Ishikawa (cell line): ENCODE measurements around the gene TPP1.

ENCODE experiments used
- CEBPB ChIP-seq: IDR thresholded peaks from 2 replicates; pipeline ENCODE4 v1.6.1; 2012
- CREB1 ChIP-seq: IDR thresholded peaks from 2 replicates; pipeline ENCODE4 v1.6.1; 2012; ENCODE audit warnings: low read depth
- EGR1 ChIP-seq: IDR thresholded peaks from 2 replicates; pipeline ENCODE4 v1.6.1; 2012
- EP300 ChIP-seq: IDR thresholded peaks from 2 replicates; pipeline ENCODE4 v1.6.1; 2012; ENCODE audit warnings: borderline replicate concordance
- FOXM1 ChIP-seq: IDR thresholded peaks from 2 replicates; pipeline ENCODE4 v1.6.1; 2012; ENCODE audit warnings: low read depth, borderline replicate concordance
- NFIC ChIP-seq: IDR thresholded peaks from 2 replicates; pipeline ENCODE4 v1.6.1; 2012
- RAD21 ChIP-seq: IDR thresholded peaks from 2 replicates; pipeline ENCODE4 v1.6.1; 2012; ENCODE audit warnings: low read depth
- TAF1 ChIP-seq: IDR thresholded peaks from 2 replicates; pipeline ENCODE4 v1.6.1; 2012; ENCODE audit warnings: low read depth, mild to moderate bottlenecking
- TCF12 ChIP-seq: IDR thresholded peaks from 2 replicates; pipeline ENCODE4 v1.6.1; 2012; ENCODE audit warnings: low read depth
- TEAD4 ChIP-seq: IDR thresholded peaks from 2 replicates; pipeline ENCODE4 v1.6.1; 2012
- YY1 ChIP-seq: IDR thresholded peaks from 2 replicates; pipeline ENCODE4 v1.6.1; 2012; ENCODE audit warnings: low read depth
- ZBTB7A ChIP-seq: IDR thresholded peaks from 2 replicates; pipeline ENCODE4 v1.6.1; 2012; ENCODE audit warnings: low read depth
- TF ChIP-seq, protein P1 (sequence below): IDR thresholded peaks from 2 replicates; pipeline ENCODE4 v1.6.1; 2012
- TF ChIP-seq, protein P2 (sequence below): IDR thresholded peaks from 2 replicates; pipeline ENCODE4 v1.6.1; 2012
- TF ChIP-seq, protein P3 (sequence below): IDR thresholded peaks from 2 replicates; pipeline ENCODE4 v1.6.1; 2012; ENCODE audit warnings: low read depth, mild to moderate bottlenecking

TPP1 gene

DNA sequence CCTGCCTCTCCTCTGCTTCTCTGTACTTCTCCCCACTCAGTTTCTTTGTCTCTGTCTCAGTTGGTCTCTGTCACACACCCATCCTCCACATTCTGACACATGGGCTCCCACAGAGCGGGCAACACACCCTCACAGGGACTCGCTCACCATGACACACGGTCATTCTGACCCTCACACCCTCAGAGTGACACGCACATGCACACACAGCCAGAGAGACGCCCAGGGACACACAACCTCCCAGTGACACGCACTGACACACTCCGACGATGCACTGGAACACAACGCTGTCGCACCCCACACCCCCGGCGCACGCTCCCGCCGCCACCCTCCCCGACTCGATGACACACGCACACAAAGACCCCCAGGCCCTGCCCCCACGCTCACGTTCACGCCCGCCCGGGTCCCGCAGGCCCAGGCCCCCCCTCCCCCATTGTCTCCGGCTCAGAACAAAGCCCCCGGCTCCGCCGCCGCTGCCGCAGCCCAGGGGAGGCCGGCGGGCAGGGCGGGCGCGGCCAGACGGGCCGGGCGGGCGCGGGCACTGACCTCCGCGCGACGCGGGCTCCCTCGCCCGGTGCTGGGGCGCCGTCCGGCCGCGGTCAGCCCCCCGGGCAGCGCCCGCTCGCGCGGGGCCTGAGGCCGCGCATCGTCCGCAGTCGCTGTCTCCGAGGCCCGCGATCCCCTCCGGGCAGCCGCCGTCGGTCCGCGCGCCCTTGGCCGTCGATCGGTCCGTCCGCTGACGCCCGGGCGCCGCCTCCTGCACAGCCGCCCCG lies 36.0 kb upstream of the TPP1 start:
- TF ChIP-seq CEBPB (no peak), TEAD4 (no peak), FOXM1 (no peak), RAD21 (no peak), CREB1 (no peak), EP300 (no peak), YY1 (no peak), ZBTB7A (no peak), EGR1 (no peak), TAF1 (no peak), NFIC (no peak), TCF12 (no peak)
- TF ChIP-seq, protein P1, sequence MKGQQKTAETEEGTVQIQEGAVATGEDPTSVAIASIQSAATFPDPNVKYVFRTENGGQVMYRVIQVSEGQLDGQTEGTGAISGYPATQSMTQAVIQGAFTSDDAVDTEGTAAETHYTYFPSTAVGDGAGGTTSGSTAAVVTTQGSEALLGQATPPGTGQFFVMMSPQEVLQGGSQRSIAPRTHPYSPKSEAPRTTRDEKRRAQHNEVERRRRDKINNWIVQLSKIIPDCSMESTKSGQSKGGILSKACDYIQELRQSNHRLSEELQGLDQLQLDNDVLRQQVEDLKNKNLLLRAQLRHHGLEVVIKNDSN: no peak
- TF ChIP-seq, protein P2, sequence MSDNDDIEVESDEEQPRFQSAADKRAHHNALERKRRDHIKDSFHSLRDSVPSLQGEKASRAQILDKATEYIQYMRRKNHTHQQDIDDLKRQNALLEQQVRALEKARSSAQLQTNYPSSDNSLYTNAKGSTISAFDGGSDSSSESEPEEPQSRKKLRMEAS: no peak
- TF ChIP-seq, protein P3, sequence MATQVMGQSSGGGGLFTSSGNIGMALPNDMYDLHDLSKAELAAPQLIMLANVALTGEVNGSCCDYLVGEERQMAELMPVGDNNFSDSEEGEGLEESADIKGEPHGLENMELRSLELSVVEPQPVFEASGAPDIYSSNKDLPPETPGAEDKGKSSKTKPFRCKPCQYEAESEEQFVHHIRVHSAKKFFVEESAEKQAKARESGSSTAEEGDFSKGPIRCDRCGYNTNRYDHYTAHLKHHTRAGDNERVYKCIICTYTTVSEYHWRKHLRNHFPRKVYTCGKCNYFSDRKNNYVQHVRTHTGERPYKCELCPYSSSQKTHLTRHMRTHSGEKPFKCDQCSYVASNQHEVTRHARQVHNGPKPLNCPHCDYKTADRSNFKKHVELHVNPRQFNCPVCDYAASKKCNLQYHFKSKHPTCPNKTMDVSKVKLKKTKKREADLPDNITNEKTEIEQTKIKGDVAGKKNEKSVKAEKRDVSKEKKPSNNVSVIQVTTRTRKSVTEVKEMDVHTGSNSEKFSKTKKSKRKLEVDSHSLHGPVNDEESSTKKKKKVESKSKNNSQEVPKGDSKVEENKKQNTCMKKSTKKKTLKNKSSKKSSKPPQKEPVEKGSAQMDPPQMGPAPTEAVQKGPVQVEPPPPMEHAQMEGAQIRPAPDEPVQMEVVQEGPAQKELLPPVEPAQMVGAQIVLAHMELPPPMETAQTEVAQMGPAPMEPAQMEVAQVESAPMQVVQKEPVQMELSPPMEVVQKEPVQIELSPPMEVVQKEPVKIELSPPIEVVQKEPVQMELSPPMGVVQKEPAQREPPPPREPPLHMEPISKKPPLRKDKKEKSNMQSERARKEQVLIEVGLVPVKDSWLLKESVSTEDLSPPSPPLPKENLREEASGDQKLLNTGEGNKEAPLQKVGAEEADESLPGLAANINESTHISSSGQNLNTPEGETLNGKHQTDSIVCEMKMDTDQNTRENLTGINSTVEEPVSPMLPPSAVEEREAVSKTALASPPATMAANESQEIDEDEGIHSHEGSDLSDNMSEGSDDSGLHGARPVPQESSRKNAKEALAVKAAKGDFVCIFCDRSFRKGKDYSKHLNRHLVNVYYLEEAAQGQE: no peak

DNA sequence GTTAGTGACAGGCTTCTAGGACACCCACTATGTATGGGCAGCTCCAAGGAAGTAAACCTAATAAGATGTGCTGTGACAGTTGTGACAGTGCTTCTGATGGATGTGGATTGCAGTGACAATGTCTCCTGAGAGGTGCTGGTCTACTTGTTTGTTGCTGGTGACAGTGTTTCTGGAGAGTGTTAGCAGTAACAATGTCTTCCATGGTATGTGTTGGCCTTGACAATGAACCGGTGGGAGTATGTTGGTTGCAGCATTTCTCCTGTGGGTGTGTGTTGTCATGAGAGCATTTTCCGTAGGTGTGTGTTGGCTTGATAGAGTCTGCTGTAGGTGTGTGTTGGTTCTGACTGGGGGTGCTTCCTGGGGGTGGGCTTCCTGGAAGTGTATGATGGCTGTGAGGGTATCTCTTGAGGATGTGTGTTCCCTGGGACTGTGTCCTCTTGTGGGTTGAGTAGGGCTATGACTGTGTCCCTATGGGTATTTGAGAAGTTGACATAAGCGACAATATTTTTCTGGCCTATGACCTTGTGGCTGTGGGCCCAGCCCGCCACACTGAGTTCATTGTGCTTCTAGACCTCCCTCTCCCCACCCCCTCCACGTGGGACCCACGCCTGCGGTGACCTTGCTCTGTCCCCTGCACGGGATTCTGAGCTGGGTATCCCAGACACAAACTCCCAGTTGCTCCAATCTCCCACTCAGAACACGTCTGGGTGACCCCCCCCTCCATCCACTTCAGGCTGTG lies 35.2 kb upstream of the TPP1 start:
- no peak for TF ChIP-seq RAD21
- TF ChIP-seq EP300: no peak
- TF ChIP-seq TCF12: no peak

DNA sequence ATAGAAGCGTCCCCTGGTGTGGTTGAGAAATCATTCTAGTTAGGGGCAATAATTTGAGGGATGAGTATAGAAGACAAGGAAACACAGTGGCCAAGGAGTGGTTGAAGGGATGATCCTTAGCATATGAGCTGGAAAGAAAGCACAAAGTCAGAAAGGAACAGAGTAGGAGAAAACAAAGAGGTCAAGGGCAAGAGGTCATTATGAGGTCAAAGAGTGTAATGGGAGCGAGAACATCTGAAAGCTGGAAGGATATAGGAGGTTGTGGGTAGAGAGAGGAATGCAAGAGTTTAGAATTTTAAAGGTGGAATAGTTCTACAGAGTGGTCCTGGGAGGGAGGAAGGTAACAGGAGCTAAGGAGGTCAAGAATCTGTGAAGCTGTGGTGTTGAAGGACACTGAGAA lies 34.4 kb upstream of the TPP1 start:
- TF ChIP-seq, protein P3: no peak
- TF ChIP-seq TCF12 (no peak), NFIC (no peak), CREB1 (no peak), TEAD4 (no peak), EGR1 (no peak), EP300 (no peak), TAF1 (no peak), CEBPB (no peak), ZBTB7A (no peak)
- TF ChIP-seq, protein P2: no peak

DNA sequence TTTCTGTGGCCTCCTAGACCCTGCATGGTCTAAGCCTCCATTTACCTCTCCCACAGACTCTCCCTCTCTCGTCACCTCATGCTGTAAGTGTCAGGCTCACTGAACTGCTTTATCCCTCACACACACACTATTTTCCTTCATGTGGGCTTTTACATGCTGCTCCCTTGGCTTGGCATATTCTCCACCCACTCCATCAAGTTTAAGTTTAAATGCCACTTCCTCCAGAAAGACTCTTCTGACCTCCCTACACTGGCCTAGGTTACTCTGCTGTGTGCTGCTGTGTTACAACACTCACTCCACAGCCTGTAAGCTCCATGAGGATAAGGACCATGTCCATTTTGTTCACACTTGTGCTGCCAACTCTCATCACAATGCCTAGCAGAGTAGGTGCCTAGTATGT lies 33.9 kb upstream of the TPP1 start:
- TF ChIP-seq NFIC (no peak), TEAD4 (no peak), CEBPB (no peak), CREB1 (no peak), EGR1 (no peak), RAD21 (no peak), YY1 (no peak), TAF1 (no peak), FOXM1 (no peak), ZBTB7A (no peak), EP300 (no peak)
- TF ChIP-seq, protein P1: no peak
- TF ChIP-seq, protein P3: no peak
- TF ChIP-seq, protein P2: no peak
